ENCODE measurements around the gene ZNF536.

ZNF536 gene

DNA sequence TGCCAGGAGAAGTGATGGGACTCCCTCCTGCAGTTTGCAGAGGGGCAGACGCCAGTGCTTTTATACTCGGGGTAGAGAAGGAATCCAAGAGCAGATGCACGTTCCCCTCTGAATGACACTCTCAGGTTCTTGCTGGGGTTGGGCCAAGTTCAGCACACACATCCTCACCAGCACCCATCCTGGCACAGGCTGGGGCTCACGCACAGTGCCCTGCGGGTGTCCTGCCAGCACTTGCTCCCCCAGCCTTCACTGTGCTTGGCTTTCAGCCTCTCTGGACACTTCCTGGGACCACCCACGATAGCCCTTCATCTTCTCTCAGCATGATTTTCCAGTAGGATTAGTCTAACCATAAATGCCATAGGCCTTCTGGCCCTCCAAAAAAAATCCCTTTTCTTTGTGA lies 158.6 kb downstream of the ZNF536 start:
- DNase-seq (ENCODE audit: low read depth) = no peak

DNA sequence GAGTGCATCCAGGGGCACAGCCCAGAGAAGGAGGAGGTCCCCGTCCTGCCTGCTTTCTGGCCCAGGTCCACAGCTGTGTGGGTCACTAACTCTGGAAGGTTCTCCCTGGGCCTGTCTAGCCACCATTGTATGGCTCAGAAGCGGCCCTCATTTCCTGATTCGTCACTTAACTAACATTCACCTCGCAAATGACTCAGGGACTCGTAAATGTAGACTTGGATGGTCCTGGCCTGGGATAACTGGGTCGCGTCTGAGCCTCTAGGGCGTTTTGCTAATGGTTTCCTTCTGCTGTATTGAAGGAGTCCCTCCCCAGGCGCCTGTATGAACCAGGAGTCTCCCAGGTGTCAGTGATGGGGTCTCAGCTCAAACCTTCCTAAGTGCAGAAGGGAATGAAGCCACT lies 162.8 kb downstream of the ZNF536 start:
- no peak for DNase-seq (ENCODE audit: low read depth)

DNA sequence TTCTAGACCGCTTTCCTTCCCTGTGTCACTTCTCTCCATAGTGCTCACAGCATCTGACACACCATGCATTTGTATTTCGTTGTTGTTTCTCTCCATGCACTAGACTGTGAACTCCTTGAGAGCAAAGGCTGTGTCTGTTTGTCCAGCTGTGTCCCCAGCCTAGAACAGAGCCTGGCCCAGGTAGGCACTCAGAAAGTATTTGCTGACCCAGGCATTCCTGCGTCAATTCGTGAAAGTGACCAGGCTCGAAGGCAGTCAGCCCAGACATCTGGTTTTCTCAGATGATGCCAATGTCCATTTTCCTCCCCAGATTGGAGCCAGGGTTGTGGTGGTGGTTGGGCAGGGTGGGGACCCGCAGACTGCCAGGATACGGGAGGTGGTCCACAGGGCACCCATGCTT lies 164.8 kb downstream of the ZNF536 start:
- no peak for DNase-seq (ENCODE audit: low read depth)

DNA sequence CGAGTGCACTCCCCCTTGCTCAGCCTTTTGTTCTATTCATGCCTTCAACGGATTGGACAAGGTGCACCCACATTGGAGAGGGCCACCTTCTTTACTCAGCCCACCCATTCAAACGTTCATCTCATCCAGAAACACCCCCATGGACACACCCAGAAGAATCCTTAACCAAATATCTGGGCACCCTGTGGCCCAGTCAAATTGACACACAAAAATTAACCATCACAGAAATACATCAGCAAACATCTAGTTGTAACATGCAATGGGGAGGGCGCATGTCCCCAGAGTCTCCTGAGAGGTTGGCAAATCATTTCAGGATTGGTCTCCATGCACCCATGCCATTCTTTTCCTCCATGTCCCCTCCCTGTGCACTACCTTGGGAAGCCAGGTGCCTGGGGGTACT lies 167.1 kb downstream of the ZNF536 start:
- DNase-seq (ENCODE audit: low read depth) = no peak

DNA sequence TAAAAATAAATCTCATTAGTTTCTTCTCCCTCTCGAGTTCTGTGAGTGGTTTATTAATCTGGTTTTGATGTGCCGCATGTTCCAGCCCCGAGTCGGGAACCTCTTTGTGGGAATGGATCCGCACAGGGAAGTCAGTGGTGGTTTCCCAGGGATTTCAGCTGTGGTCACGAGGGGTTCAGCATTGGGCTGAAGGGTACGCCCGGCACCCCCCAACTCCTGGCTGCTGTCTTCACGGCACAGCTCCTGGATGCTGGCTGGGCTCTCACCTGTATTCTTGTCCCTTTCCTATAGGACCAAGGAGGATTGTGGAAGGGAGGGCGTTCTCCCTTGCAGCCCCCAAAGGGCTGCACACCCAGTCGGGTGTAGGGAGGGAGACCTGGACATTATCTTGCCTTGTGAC lies 167.8 kb downstream of the ZNF536 start:
- no peak for DNase-seq (ENCODE audit: low read depth)

DNA sequence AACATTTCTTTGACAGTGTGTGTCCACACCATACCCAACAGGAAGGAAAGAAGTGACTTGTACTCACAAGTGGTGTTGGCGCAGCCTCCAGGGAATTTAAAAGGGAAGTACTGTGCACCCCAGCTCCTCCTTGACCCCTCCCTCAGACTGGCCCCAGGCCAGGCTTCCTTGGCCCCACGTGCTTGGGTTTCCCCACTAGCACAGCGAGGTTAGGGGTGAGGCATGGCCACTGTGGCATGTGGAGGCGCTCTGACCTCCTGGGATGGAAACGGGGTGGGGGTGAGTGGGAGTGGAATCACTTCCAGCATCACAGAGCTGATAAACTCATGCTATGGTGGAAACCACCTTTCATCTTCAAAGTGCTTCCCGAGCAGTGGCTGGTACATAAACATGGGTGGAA lies 168.6 kb downstream of the ZNF536 start:
- DNase-seq (ENCODE audit: low read depth) = no peak

DNA sequence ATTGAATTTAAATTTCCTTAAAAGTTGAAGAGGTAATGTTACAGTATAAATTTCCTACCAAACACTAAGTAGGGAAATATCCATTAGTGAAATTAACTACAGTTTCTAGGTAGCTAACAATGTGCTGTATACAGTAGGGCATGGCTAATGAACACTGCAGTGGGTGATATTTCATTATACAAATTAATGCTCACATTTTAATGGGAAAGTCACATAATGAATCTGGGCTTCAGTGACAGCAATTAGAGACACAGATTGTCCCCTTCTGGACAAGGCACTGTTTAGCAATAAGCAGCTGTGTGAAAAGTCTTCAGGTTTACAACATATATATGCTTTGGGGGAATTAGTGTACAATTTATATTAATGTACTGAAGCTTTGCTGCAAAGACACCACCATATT lies 169.4 kb downstream of the ZNF536 start:
- DNase-seq (ENCODE audit: low read depth) = no peak

DNA sequence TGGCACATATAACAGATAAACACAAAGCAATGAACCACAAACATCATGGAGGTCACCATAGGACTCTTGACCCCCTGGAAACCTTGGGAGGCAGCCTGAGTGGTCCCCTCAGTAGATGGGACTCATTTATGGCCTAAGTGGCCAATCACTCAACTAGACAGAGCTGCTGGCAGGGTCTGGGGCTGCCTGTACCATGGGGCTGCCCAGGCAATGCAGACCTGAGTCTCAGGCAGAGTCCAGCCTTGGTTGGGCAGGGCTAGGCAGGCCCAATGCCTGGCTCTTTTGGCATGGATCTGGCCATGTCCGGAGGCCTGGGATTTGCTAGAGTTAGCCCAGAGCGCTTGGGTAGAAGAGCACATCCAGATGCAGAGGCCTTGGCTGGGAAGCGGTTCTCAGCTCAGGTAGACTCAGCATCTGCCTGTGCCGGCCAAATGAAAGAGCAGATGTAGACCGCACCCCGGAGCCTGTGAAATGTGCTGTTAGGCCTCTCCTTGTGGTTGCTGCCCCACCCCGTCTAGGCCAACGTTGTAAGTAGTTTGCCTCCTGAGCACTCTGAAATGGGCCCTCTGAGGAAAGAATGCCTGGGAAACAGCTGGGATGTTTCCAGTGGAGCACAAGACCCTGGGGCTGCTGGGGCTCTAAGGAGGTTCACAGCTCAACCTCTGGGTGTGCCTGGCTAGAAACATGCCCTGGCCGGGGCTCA lies 171.2 kb downstream of the ZNF536 start:
- no peak for DNase-seq (ENCODE audit: low read depth)

DNA sequence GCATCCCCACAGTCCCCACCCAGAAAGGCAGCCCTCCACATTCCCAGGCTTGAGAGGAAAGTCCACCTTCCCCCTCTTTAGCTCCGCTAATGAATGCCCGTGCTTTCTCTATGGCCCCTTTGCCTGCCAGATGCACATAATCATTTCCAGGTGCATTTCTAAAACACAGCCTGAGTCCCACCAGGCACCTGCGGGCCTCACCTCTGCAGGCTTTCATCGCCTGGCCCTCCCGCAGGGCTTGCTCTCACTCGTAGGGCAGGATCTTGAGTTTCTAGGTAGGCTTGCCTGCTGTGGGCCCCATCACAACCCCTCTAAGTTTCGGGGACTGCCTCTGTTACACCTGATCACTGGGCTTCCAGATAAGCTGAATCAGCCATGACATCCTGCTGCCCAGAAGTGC lies 173.6 kb downstream of the ZNF536 start:
- no peak for DNase-seq (ENCODE audit: low read depth)

DNA sequence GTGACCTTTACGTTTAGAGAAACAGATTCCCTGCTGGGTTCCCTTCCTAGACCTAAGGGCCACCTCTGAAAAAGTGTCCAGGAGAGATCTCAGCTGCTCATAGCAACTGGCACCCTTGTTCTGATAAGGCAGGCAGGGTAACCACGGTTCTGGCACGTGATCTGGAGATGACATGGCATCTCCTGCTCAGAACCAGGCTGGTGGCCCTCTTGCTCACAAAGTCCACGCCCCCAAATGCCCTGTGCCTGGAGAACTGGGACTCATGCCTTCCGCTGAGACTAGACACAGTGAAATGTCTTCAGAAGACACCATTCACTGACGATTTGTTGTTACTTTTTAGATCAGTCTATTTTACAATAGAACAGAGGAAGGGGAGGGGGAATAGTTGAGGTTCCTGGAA lies 174.1 kb downstream of the ZNF536 start:
- DNase-seq (ENCODE audit: low read depth) = no peak

DNA sequence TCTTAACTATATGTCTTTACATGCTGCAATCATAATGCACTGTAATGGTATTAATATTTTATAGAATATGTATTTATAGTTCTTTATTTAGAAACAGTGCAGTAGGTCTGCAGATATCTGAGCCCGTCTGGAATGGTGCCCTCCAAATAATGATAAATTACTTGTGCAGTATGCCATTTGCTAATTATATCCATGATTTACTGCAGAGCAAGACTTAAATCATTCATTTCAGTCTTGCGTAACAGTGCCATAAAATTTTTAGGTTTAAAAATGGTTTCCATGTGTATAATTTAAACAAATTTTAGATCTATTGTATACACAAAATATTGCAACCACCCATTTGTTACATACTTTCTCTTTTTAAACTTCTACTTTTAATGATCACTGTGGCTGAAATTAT lies 175.1 kb downstream of the ZNF536 start:
- no peak for DNase-seq (ENCODE audit: low read depth)

DNA sequence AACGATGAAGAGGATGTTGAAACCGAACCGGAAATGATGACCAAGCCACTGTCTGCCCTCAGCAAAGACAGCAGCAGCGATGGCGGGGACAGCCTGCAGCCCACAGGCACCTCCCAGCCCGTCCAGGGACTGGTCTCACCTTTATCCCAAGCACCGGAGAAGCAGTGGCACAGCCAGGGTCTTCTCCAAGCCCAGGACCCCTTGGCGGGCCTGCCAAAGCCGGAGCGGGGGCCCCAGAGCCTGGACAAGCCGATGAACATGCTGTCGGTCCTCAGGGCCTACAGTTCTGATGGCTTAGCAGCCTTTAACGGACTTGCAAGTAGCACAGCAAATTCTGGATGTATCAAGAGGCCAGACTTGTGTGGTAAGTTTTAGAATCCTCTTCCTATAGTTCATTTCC lies 177.0 kb downstream of the ZNF536 start:
- no peak for DNase-seq (ENCODE audit: low read depth)

DNA sequence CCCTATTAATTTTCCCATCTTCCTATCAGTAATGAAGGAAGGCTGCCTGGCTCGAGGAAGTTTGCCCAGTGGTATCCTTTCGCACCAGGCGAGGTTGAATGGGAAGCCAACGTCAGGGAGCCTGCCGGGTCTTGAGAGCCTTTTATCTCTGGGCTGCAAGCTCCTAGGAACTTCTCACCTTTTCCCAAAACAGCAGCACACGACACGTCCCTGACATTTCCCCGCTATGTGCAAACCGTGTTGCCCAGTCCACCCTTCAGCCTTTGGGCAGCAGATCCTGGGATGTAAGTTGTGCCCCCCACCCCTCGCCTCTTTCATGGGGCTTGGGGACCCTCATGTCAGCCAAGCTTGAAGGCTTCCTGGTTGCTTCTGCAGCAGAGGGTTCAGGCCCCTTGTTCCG lies 179.1 kb downstream of the ZNF536 start:
- DNase-seq (ENCODE audit: low read depth) = no peak

DNA sequence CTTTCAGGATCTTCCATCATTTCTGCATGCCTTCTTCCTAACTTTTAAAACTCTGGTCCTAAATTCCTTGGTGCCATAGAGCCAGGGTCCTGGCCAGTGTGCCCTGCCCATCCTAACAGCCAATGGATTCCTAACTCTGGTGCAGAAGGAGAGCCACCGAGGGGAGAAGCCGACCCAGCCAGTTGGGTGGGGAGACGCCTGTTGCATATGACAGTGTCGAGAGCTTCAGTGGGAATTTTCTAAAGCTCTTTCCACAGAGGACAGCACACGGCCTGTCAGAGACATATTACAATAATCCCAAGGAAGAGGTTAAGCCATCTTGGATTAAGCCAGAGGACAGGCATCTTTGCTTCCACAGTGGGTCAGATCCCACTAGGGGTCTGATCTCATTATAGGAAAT lies 180.4 kb downstream of the ZNF536 start:
- DNase-seq (ENCODE audit: low read depth) = no peak

DNA sequence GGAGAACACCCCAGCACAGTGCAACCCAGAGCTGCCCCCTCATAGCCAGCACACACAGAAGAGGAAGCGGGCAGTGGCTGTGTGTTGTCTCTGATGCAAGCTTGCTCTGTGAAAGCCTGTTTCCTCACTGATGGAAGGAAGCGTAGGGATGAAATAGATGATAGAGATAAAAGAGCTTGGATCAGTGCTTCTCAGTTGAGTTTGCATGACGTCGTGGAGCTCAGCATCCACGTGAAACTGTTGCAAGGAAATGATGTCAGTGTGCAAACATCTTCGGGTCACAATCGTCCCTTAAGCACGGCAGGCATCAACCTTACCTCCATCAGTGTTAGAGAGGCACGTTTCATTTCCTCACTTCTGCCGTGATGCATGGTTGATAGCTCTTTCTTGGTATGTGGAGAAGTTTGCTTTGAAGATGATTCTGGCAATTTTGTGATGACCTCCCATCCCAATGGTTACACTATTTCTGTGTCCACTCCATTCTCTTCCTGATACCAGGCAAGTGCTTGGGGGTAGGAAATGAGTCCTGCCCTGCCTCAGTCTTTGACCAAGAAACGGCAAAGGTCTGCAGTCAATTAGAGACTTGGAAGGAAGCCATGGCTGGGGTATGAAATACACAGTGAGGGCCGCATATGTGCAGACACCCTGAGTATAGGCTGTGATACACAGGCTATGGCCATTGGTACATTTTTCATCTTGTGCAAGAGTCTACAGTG lies 183.0 kb downstream of the ZNF536 start:
- DNase-seq (ENCODE audit: low read depth) = no peak

DNA sequence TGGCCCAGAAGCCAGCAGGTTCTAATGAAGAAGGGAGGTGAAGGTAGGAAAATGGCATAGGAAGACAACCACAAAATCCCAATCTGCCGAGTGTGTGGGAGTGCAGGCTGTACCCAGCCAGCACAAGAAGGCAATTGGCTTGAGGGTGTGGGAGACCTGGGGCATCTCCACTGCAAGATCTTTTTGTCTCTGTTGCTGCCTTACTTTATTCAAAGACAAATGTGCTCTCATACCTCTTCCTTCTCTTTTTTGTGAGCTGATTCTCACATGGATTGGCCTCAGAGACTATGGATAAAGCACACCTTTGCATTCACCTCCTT lies 183.6 kb downstream of the ZNF536 start:
- DNase-seq (ENCODE audit: low read depth) = no peak

DNA sequence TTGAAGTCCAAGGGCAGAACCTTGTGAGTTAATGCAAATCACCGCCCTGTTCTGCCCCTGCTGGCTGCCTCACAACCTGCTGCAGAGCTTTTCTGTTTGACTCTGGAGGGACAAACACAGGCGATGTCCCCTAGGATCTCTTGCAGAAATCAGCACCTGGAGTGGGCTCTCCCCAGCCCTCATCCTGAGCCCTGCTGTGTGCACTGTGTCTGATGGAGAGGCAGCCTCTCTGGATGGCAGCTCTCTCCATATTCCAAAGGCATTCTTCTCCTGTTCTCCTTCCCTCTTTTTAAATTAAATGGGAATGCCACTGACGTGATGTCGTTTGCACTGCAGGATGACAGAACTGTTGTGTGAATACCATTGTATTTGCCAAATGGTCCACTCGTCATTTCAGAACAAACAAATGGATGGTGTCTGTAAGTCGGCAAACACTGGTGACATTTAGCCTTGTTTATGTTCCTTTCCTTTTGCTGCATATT lies 184.1 kb downstream of the ZNF536 start:
- DNase-seq (ENCODE audit: low read depth) = no peak

DNA sequence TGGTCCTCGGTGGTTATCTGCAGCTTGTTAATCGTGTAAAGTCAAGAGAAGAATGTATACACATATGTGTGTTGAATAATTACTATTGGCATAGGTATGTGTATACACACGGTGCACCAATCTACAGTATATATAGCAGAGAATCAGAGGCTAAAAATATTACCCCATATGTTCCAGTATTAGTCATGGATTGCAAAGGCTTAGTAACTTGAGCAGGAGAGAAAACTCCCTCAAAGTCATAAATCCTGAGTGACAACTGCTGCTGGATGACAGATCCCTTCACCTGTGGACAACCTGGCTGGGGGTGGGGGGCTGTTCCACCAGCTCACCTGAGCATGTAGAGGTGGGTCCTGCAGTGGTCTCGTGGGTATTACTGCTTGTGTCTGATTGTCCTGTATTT lies 185.0 kb downstream of the ZNF536 start:
- DNase-seq (ENCODE audit: low read depth) = no peak

DNA sequence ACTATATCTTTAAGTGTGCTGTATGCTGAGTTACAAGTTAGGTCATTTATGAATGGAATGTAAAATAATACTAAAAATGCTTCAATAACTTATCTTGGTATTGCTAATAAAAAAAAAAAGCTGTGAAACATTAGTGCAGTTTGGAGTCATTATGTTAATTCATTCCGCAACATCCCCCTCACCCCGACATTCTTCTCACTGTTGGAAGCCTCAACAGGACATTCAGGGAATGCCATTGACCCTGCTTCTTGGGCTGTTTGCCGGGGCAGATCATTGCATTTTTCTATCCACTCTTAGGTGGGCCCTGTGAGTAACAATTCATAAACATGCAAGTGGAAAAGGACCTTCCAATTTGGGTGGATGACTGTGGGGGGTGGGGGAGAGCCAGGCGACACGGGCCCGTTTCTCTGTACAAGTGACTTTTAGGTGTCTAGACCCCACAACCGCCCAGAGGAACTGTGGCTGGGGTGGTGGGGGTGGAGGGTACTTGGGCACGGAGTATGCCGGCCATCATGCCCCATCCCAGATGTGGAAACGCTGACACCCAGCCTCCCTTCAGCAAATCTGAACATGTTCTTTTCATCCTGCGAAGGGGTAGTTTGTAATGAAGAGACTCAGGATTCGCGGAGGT lies 185.9 kb downstream of the ZNF536 start:
- DNase-seq (ENCODE audit: low read depth) = no peak

DNA sequence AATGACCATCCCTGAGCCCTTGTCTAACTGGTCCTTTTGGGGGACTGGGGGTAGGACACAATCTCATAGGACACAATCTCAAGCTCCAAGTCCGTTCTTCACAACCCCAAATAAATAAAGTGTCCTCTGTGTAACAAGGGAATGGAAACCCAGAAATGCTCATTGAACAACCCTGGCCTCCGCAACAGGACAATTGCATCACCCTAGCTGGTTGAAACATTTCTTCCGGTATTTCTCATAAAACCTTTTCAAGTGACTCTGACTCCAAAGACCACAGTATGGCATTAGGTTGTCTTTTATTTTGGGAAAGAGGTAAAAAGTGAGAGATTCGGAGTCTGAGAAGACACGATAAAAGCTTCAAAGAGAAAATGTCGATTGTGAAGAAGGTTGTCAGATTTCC lies 186.6 kb downstream of the ZNF536 start:
- no peak for DNase-seq (ENCODE audit: low read depth)

DNA sequence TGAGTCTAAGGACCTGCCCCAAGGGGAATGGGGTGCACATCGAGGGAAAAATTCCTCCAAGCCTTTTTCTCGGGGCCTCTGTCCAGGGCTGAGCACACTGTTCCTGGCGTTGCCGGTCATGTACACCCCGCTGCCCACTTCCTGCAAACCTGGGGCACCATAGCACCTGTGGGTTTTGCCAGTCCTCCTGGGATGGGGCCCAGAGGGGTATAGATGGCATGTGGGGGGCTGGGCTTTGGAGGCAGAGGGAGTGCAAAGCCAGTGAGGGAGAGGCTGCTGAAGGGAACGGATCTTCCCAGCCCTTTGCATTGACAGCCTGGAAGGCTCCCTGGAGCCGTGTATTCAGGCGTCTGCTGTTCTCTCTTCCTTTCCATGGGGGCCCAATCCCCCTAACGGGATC lies 187.3 kb downstream of the ZNF536 start:
- DNase-seq (ENCODE audit: low read depth) = no peak

DNA sequence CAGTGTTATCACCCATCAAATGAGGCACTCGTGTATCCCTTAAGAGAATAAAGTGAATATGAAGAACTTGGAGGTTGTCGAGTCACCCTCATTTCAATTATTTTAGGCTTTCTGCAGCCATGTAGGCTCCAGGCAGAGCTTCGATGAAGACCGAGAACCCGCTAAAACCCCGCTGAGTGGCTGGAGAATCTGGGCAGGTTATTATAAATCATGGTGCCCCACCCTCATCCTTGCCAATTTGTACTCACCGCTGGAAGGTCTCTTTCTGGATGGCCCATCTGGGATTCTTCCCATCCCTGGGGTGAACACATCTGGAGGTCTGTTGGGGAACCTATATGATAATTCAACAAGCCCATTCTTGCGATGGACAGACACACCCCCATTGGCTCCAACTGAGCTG lies 190.8 kb downstream of the ZNF536 start:
- DNase-seq (ENCODE audit: low read depth) = no peak

DNA sequence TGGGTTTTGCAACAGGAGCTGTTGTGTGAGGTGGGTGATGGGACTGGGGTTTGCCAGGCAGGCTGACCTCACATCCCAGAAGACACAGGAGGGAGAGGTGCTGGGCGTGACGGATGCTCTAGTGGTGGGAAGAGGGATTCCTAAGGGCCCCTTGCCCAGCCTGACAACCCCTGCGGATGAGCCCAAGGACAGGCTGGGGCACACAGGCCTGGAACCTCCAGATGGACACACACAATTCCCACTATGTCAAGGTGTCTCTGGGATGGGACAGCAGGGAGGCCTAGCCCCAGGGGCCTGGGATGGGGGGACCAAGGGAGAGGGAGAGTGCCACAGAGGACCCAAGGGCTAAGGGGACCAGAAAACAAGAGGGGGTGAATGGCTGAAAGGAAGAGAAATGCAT lies 191.5 kb downstream of the ZNF536 start:
- no peak for DNase-seq (ENCODE audit: low read depth)

DNA sequence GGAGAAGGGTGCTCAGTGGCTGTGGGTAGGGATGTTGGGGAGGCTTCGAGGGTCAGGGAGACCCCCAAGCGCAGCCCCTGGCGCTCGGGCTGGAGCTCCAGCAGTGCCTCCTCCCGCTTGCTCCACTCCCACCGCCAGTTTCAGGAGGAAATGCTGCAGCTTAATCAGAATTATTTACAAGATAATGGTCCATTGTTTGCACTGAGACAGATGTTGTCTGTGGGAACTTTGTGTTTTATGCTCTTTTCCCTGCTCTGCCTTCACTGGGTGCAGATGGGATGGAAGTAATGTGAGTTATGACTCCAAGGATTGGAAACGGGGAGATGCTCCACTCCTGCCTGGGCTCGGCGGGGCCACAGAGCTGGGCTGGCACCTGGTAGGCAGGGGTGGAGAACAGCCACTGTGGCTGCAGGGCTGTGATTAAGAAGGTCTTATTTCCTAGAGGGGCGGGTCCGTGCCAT lies 192.4 kb downstream of the ZNF536 start:
- DNase-seq (ENCODE audit: low read depth) = no peak

Measured in ELR (cell line).